ENCODE results near the gene EPB41L4B. TPM values are rescaled to one million over a fixed set of nuclear protein-coding genes. Genes with fewer than 3 reads are reported as not detected.
"Not testable (repeated sequence)": the region's sequence is repeated elsewhere in the genome, so short reads cannot be mapped to it uniquely, and the experiment has no call there.

Gene EPB41L4B
- total RNA-seq, 1 experiment from 2014 or later, result 6.5 TPM

DNA sequence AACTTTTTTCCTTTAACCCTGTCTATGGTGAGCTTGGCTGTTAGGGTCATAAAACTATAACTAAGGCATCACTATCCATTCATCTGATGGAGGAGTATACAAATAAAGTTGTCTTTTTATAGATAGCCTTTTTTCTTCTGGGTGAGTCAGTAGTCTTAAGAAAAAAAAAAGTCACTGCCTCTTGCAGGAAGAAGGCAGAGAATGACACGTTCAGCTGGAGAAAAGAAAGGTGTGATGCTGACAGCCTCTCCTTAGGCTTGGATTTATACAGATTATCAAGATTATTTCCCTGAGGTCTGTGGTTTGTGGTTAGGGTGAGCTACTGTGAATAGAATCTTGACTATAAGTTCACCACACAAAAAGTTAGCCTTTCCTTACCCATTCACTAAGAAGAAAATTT is 23.0 kb downstream of the EPB41L4B start:
- DNase-seq (ENCODE audit: low read depth), result peak; percentile 98

GRCh38 chr9:109295221-109296130 is 25.4 kb downstream of the EPB41L4B start:
- DNase-seq (ENCODE audit: low read depth), result peak; percentile 34

DNA sequence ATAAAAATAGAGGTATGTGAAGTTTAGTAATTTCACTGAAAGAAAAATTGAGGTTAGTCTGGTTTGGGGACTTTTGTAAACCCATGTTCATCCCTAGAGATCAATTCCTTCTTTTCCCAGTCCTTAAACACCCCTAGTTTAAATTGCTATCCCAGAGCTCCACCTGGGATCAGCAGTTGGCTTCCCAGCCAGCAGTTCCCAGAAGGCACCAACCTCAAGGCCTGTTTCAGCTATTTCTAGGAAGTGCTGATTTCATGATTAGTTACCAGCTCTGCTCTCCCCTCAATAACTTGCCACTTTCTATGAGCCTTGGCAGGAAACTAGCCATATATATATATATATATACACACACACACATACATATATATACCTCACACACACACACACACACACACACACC is 30.5 kb downstream of the EPB41L4B start:
- no peak for DNase-seq (ENCODE audit: low read depth)

DNA sequence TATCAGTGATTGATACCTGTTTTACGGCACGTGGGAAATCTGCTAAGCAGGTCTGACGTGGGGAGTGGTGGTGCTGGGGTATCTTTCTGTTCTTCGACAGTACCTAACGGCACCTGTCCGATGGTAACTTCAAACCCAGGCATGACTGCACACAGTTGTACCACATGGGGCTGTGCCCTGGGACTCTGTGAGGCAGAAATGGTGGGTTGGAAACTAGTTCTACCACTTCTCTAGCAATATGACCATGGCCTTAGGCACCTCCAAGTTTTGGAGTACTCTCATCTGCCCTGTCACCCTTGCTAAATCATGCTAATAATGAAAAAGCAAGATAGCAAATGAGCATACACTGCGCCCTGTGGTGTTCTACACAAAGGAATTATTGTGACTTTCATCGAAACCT is 30.9 kb downstream of the EPB41L4B start:
- DNase-seq (ENCODE audit: low read depth), result no peak

DNA sequence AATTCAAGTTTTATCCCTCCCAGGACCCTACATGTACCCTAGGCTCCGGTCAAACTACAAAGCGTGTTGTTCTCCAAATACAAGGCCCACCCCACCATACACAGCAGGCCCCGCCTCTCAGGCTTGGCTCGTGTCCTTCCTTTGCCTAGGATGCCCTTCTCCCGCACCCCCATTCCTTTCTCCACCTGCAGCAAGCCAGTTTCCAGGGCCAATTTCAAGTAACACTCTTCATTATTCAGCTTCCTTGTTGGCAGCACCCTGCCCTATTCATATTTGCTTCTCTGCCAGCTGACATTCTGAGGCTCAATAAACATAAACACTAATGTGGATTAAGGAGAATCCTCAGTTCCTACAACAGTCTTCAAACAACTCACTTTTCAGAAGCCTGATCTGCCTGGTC is 31.7 kb downstream of the EPB41L4B start:
- no peak for DNase-seq (ENCODE audit: low read depth)

DNA sequence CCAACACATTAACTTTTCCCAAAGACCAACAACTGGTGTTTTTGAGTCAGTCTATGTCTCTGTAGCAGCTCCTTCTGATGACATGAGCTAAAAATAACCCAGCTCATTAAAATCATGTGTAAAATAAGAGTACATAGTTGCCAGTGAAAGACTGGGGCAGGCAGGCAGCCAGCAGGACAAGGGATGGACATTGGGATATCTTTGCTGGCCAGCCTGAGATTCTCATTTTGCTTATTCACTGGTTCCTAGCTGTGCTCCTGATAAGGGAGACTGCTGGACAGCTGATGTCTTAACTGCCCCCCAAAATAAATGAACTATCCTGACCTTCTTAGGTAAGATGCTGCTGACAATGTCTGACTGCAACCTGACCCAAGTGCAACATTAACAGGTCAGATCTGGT is 33.9 kb downstream of the EPB41L4B start:
- peak; percentile 67 for DNase-seq (ENCODE audit: low read depth)

GRCh38 chr9:109286571-109286977 is 34.3 kb downstream of the EPB41L4B start:
- peak; percentile 93 for DNase-seq (ENCODE audit: low read depth)

- not testable (repeated sequence) for DNase-seq (ENCODE audit: low read depth)
These were observed 37.2 kb downstream of the EPB41L4B start for GRCh38 chr9:109283672-109284071.

GRCh38 chr9:109283012-109283411 is 37.8 kb downstream of the EPB41L4B start:
- no peak for DNase-seq (ENCODE audit: low read depth)

DNA sequence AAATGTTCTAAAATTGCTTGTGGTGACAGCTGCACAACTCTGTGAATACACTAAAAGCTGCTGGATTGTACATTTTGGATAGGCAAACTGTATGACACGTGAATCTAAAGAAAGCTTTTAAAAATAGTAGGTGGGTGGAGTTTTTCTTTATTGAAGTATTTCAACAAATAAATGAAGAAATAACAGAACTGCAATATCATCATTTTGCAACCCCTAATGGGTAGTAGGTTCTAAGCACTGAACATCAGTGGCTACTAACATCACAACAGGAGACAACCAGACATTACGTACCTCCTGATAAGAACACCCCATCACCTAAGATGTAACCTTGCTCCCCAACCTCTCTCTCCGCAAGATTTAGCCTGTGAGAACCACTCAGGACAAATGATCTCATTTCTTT is 38.6 kb downstream of the EPB41L4B start:
- DNase-seq (ENCODE audit: low read depth), result no peak

GRCh38 chr9:109281518-109281917 is 39.3 kb downstream of the EPB41L4B start:
- no peak for DNase-seq (ENCODE audit: low read depth)

GRCh38 chr9:109278848-109279247 is 42.0 kb downstream of the EPB41L4B start:
- no peak for DNase-seq (ENCODE audit: low read depth)

GRCh38 chr9:109278216-109278615 is 42.6 kb downstream of the EPB41L4B start:
- DNase-seq (ENCODE audit: low read depth), result no peak

GRCh38 chr9:109277451-109277850 is 43.4 kb downstream of the EPB41L4B start:
- no peak for DNase-seq (ENCODE audit: low read depth)

DNA sequence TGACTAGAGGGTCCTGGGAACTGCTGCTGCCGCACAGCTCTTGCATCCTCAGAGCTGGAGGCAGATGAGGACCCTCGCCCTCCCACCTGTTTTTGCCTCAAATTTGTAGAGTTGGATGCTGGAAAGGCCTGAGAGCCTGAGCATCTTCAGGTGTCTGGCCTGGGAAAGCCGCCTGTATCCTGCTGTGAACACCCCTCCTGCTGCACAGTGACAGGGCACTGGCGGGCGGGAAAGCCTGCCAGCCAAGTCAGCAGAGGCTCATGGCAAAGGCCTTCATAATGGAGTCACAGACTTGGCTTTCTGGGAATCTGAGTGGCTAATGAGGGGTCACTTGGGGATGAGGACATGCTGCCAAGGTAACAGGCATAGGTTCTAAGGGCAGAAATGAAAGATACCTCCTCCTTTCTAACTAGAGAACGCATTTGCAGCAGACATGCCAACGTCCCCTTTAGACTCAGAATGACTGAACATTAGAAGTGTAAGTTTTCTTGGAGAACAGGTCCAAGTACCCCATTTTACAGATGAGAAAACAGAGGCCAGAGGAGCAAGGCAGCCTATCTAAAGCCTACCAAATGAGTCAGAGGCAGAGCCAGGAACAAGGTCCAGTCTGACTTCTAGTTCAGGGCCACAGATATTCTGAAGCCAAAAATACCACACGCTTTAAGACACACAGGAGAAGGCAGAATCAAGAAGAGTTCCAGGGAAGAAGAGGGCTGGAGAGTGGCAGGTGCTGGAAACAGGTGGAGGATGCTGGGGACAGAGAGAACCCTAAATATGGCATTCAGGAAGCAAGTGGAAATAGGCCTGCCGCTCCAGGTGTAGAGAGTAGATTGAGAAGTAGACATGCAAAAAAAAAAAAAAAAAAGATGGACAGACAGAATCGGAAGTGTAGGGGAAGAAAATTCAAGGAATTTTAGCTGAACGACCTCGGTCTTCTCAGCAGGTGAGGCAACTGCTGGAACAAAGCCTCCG is 44.1 kb downstream of the EPB41L4B start:
- no peak for DNase-seq (ENCODE audit: low read depth)

DNA sequence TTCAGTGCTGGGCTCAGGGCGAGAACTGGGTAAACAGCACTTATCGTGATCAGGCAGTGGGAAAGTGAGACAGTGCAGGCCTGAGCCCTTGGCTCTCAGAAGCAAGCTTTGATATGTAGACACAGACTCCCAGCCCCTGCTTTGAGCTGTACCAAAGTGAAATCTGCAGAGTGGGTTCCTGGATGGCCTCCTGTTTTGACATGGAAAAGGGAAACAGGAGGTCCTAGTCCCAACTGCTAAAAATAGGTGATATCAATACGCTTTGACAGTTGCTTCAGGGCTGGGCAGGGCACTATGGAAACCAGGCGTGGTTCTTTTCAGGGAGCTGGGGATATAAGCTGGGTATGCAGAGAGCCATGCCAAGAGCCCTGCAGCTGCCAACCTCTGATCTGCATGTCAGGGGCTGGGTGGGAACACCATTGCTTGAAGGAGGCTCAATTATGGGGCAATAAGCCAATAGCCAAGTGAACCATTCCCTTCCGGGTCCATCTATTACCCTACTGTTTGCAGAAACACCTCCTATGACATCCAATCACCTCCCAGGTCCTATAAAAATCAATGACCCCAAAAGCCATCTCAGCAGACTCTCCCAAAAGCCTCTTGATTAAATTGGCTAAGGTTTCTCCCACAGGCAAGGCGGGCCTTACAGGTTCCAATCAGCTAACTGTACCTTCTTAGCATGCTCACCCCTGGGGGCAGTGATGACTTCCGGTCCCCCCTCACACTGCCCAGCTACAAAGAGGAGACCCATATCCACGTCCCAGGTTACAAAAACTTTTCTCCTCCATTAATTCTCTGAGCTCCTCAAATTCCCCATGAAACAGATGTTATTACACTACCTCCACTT is 45.8 kb downstream of the EPB41L4B start:
- no peak for DNase-seq (ENCODE audit: low read depth)

- DNase-seq (ENCODE audit: low read depth), result no peak
These were observed 47.0 kb downstream of the EPB41L4B start for GRCh38 chr9:109273869-109274268.

DNA sequence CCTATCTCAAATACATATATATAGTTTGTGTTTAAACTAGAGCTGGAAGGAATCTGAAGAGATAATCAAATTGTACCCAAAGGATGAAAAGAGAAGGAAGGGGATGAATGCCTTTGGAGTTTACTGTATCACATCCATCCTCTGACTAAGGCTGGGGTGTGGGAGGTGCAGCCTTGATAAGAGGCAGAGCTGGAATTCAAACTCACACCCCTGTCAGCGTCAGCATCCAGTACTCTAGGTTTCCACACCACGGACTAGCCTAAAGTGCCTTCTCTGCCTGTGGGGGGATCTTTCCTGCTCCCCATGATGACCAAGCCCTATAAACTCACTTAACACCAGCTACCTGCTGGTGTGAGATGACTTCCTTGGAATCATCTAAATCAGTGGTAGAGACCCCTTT is 48.1 kb downstream of the EPB41L4B start:
- DNase-seq (ENCODE audit: low read depth), result no peak

DNA sequence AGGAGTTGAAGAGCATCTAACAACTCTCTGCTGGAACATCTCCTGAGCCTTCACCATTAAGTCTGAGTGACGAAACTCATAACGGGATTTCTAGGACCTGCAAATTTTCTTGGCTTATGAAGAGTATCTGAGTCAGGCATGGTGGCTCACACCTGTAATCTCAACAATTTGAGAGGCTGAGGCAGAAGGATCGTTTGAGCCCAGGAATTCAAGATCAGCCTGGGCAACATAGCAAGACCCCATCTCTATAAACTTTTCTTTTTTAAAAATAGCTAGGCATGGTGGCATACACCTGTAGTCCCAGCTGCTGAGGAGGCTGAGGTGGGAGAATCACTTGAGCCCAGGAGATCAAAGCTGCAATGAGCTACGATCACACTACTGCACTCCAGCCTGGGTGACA is 48.8 kb downstream of the EPB41L4B start:
- DNase-seq (ENCODE audit: low read depth), result no peak

- no peak for DNase-seq (ENCODE audit: low read depth)
These were observed 49.6 kb downstream of the EPB41L4B start for GRCh38 chr9:109270971-109271925.

Measured in M059J (cell line).